Islet precursor cell (in vitro differentiated cells): ENCODE measurements around the gene CBL.
"Not testable (repeated sequence)": the region's sequence is repeated elsewhere in the genome, so short reads cannot be mapped to it uniquely, and the experiment has no call there.

Source experiments
- DNase-seq: peaks from one replicate; pipeline ENCODE4 v3.0.0-alpha.2; 2018

The CBL gene

DNA sequence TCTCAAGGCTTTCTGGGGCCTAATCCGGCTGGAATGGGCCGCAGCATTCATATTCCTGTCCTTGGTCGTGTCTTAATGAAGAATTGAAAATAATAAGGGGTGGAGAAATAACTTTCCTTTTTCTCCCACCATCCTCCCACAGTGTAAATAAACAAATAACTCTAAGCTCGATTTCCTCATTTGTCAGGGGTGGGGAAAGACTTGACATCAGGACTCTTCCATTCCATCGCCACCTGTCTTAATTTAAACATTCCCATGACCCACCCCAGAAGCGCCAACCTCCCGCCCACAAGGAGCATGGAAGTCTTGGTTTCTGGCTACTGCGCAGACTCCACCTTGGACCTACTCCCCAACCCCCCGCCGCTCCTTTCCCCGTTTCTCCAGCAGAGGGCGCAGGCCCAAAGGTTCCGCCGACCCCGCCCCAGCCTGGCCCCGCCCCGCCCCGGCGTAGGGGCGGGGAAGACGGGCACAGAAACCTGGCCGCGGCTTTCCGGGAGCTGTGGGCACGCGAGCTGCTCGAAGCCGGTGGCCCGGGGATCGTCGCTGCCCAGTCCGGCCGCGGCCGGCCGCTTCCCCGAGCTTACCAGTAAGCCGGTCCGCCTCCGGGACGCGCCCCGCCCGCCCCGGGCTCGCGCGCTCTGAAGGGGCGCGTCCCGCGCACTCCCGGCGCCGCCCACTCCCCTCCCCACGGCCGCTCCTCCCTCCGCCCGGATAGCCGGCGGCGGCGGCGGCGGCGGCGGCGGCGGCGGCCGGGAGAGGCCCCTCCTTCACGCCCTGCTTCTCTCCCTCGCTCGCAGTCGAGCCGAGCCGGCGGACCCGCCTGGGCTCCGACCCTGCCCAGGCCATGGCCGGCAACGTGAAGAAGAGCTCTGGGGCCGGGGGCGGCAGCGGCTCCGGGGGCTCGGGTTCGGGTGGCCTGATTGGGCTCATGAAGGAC is at the start of gene CBL:
Gene CBL (plus strand): TSS at position 766 of the 937 bp plus-strand sequence. CDS start 79 bp downstream, at position 845.
- peak; percentile 96 for DNase-seq

DNA sequence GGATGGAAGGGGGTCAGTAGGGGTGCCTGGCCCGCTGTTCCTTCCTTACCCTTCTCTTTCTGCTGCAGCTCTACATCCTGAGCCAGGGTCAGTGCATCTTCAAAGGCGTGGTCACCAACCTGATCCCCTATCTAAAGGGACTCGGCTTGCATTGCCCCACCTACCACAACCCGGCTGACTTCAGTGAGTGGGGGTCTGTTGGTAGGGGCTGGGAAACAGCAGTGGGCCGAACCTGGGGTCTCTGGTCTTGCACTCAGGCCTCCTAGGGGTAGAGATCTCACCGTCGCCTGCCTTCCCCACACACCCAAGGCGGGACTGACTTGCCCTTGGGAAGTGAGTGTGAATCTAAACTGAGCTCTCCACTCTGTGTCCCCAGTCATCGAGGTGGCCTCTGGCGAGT is 49.6 kb upstream of the CBL start:
- no peak for DNase-seq

DNA sequence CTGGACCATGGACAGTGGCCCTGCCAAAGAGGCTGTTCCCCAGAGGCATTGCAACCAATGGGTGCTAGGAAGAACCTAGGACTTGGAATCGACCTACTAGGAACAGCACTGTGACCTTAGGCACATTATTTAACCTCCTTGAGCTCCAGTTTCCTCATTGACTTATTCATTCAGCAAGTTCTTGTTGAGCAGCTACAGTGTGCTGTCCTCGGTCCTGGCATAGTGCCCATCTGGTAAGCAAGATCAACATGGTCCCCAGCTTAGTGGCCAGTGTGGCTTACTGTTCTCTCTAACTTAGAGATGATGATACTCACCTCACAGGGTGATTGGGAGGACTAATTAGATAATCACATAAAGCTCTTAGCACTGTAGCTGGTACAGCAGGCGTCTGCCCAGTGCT is 49.1 kb upstream of the CBL start:
- DNase-seq = no peak

GRCh38 chr11:119158467-119158866 is 47.7 kb upstream of the CBL start:
- DNase-seq = no peak

GRCh38 chr11:119160151-119160550 is 46.0 kb upstream of the CBL start:
- DNase-seq = no peak

DNA sequence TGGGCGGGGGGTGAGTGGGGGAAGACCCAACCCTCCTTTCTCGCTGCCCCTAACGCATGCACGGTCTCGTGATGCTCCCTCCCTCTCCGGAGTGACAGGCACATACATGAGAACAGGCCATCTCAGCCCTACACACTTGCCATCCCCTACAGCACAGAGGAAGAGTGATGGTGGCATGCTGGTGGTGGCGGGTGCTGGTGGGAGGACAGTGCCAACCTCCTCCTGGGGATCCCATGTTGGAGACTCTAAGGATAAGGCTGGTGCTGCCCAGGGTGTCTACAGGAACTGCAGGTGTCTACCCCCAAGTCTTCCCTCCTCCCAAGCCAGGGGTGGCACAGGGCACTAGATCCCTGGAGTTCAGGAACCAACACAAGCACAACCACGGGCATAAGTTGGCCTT is 44.3 kb upstream of the CBL start:
- DNase-seq = no peak

- peak; percentile 82 for DNase-seq
These were observed 39.6 kb upstream of the CBL start for GRCh38 chr11:119166368-119167076.

GRCh38 chr11:119167077-119167458 is 39.1 kb upstream of the CBL start:
- not testable (repeated sequence) for DNase-seq

DNA sequence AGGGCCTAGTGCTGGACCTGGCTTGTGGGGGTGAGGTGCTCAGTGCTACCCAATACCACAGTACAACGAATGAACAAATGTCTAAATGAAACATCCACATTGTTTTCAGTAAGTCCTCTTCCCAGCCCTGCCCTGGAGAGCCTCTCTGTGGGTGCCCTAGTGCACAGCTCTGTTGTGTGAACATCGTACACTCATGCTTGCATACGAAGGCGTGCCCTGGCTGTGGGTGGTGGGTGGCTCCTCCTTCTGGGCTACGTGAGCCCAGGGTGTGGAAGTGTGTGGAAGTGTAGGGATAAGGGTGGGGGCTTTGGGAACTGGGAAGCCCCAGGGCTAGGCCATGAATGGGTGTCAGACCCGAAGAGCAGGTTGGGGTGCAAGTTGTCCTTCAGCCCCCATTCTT is 38.2 kb upstream of the CBL start:
- no peak for DNase-seq

DNA sequence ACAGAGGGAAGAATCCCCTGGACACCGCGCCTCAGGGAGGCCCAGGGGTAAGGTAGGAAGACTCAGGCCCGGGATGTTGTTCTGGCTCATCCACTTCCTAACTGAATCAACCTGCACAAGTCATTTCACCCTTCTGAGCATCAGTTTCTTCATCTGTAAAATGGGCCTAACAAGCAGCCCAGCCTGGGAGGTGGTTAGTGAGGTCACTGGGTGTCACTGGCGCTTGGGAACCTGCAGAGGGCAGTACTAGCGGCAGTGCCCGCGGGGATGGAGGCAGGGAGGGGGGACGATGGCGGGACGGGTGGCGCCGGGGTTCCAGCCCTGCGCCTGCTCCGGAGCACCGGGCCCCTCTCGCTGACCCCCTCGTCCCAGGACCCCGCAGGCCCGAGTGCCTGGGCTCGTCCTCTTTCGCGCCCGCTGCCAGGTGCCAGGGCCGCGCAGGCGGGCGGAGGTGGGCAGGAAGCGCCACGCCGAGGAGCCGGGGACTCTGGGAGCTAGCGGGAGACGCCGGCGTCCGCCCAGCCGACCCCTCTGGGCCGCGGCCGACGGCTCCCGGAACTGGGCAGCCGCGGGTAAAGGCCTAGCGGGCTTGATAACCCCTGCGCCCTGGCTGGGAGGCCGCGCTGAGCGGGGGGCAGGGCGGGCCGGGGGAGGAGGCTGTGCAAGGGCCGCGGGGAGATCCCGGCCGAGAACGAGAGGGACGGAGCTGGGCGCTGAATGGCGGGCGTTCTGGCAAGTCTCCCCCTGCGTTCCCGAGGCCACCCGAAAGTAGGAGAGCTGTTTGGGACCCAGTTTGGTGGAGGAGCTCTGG is 37.5 kb upstream of the CBL start, which contains the start of gene NLRX1:
Gene NLRX1 (plus strand): TSS at position 255 of the 811 bp plus-strand sequence. CDS start 2,679 bp downstream, outside the sequence.
- DNase-seq = peak; percentile 86

- DNase-seq = peak; percentile 92
These were observed 36.8 kb upstream of the CBL start for GRCh38 chr11:119169282-119169719.

GRCh38 chr11:119172513-119172912 is 33.6 kb upstream of the CBL start:
- no peak for DNase-seq

- DNase-seq = no peak
These were observed 32.7 kb upstream of the CBL start for GRCh38 chr11:119173453-119173852.

- DNase-seq = no peak
These were observed 30.6 kb upstream of the CBL start for GRCh38 chr11:119175493-119176077.

DNA sequence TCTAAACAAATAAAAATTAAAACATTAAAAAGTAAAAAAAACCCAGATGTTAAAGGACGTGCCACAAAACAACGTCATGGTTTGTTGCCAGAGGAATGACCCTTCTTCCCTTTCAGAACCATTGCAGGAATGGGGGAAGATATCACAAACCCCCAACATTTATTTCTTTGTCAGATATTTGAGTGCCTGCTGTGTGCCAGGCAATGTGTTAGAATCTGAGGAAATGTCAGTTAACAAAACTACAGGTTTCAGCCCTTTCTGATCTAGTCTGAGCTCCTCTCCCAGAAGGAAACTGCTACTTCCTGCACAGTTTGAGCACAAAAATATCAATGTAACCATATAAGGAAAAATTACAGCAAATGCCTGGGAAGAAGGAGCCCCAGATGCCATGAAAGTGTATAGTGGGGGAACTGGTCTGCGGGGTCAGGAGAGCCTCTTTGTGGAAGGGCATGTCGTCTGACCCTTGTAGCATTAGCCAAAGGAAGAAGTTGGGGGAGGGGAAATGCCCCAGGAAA is 27.9 kb upstream of the CBL start:
- no peak for DNase-seq

DNA sequence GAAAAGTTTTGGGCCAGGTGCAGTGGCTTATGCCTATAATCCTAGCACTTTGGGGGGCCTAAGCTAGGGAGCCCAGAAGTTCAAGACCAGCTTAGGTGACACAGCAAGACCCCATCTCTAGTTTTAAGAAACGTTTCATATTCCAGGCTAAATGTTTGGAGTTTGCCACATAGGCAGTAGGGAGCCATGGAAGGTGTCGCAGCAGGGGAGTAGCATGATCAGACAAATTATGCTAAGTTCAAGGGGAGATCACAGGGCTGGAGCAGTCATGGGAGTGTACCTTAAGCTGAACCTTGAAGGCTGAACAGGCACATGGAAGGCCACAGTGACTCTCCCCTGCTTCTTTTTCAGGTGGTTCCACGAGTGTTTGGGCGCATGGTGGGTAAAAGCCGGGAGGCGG is 26.8 kb upstream of the CBL start:
- DNase-seq = no peak

DNA sequence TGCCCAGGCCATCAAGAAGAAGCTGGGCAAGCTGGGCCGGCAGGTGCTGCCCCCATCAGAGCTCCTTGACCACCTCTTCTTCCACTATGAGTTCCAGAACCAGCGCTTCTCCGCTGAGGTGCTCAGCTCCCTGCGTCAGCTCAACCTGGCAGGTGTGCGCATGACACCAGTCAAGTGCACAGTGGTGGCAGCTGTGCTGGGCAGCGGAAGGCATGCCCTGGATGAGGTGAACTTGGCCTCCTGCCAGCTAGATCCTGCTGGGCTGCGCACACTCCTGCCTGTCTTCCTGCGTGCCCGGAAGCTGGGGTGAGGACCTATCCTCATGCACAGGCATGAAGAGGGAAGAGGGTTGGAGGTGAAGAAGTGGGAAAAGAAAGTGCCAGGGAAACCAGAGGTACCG is 26.2 kb upstream of the CBL start:
- no peak for DNase-seq

DNA sequence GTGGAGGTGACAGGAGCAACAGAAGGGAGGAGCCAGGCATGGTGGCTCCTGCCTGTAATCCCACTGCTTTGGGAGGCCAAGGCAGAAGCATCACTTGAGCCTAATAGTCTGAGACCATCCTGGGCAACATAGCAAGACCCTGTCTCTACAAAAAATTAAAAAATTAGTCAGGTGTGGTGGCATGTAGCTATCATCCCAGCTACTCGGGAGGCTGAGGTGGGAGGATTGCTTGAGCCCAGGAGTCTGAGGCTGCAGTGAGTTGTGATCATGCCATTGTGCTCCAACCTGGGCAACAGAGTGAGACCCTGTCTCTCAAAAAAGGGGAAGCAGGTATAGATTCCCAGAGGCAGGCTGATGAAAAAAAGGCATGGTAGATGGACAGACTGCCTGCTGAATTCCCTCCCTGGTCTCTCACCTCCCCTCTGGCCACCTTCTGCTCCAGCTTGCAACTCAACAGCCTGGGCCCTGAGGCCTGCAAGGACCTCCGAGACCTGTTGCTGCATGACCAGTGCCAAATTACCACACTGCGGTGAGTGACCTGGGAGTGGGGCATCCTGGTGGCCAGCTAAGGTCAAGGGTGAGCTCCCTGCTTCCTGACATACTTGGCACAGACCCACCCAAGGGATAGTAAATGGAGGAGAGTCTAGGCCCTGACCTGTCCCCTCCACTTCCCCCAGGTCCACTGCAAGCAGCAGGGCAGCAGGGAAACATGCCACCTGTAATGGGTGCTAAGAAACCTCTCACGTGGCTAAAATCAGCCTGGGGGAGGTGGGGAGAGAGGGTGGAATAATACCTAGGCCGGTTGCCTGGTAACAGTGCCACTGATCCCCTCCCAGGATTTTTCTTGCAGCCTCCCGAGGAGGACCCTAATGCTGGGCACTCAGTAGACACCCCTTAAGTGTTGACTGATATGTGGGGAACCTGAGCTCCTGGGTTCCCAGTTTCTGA is 25.1 kb upstream of the CBL start:
- DNase-seq = no peak

- DNase-seq = no peak
These were observed 24.3 kb upstream of the CBL start for GRCh38 chr11:119181677-119182412.

DNA sequence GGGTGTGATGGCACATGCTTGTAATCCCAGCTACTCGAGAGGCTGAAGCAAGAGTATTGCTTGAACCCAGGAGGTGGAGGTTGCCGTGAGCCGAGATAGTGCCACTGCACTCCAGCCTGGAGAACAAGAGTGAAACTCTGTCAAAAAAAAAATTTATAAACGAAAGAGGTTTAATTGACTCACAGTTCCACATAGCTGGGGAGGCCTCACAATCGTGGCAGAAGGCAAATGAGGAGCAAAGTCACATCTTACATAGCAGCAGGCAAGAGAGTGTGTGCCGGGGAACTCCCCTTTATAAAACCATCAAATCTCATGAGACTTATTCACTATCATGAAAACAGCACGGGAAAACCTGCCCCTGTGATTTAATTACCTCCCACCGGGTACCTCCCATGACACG is 21.7 kb upstream of the CBL start:
- DNase-seq = not testable (repeated sequence)
